GM12873 (cell line): Measurements from ENCODE around the gene COL13A1.
A peak's percentile ranks its signal among the peaks of the same experiment; 100 is the strongest.

ENCODE experiments used
- TF ChIP-seq, protein P1 (sequence below): IDR thresholded peaks from 2 replicates; pipeline ENCODE4 v1.5.1; 2012; ENCODE audit warnings: low read depth, mild to moderate bottlenecking, moderate library complexity, low read length, control low read depth; ENCODE audit not compliant: insufficient read depth; ENCODE audit errors: missing control alignments

COL13A1 gene

DNA sequence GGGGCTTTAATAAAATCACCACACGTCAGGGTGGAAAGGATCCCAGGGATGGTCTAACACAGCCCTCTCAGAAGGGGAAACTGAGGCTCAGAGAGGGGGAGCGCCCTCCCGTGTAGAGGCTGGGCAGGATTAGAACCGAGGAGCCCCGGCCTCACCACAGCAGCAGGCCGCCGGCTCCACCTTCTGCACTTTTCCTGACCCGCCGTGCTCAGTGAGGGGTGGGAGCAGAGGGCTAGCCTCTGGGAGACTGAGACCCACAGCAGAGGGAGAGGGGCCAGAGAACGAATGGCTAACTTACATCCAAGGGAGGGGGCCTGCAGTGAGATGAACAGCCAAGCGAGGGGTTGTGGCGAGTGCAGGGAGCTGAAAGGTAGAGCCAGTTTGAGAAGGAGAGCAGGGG, 79.5 kb downstream of the COL13A1 start:
- TF ChIP-seq, protein P1, sequence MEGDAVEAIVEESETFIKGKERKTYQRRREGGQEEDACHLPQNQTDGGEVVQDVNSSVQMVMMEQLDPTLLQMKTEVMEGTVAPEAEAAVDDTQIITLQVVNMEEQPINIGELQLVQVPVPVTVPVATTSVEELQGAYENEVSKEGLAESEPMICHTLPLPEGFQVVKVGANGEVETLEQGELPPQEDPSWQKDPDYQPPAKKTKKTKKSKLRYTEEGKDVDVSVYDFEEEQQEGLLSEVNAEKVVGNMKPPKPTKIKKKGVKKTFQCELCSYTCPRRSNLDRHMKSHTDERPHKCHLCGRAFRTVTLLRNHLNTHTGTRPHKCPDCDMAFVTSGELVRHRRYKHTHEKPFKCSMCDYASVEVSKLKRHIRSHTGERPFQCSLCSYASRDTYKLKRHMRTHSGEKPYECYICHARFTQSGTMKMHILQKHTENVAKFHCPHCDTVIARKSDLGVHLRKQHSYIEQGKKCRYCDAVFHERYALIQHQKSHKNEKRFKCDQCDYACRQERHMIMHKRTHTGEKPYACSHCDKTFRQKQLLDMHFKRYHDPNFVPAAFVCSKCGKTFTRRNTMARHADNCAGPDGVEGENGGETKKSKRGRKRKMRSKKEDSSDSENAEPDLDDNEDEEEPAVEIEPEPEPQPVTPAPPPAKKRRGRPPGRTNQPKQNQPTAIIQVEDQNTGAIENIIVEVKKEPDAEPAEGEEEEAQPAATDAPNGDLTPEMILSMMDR: no peak

DNA sequence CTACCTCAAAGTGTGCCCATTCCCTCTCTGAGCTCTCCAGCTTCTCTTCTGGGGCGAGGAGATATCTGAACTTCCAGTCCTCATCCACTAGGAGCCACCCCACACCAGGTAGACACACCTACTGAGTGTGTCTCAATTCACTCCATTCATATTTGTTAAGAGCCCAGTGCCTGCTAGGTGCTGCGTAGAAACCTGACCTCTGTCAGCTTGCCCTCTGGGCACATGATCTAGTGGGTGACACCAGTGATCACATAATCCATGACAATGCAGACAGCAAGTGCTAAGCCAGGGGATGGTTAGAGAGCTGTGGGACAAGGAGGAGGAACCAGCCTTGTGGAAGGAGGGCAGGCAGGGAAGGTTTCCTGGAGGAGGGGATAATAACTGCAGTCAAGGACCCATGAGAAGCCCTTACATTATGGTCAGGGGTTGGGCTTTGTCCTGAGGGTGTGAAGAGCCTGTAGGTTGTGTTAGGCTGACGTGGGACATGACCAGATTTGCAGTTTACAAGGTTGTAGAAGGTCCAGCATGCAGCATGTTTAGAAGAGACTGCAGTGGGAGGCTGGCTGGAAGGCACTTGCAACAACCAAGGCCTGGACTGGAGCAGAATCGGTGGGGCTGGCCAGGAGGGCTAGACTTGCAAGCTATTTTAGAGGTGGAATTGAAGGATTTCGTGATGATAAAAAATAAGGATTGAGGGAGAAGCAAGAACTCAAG, 81.8 kb downstream of the COL13A1 start:
- TF ChIP-seq, protein P1: peak; percentile 25

DNA sequence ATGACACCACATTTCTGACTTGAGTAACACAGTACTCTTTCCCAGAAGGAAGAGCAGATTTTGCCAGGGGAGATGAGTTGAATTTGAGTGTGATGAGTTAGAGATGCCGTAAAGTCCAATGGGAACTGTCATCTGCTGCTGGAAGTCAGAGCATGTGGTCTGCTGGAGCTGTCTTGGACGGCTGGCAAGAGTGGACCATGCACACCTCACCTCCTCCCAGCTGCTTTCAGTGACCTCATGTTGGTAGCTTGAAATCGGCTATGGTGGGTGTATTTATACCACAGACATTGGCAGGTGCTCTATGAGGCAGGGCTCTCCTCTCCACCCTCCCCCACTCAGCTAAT, 82.3 kb downstream of the COL13A1 start:
- TF ChIP-seq, protein P1: no peak

DNA sequence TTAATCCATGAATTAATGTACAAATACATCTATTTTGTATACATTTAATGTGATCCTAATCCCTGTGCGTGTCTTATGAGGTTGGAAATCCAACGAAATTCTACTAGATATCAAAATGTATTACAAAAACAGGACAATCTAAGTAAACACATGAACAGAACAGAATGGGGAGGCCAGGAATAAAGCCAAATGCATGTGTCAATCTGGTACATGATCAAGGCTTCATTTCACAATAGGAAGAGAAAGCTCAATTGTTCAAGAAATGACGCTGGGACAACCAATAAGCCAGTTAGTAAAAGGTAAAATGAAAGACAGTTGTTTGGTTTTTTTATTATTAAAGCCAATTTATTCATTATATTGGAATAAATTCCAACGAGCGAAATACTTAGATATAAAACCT, 83.0 kb downstream of the COL13A1 start:
- TF ChIP-seq, protein P1: no peak

DNA sequence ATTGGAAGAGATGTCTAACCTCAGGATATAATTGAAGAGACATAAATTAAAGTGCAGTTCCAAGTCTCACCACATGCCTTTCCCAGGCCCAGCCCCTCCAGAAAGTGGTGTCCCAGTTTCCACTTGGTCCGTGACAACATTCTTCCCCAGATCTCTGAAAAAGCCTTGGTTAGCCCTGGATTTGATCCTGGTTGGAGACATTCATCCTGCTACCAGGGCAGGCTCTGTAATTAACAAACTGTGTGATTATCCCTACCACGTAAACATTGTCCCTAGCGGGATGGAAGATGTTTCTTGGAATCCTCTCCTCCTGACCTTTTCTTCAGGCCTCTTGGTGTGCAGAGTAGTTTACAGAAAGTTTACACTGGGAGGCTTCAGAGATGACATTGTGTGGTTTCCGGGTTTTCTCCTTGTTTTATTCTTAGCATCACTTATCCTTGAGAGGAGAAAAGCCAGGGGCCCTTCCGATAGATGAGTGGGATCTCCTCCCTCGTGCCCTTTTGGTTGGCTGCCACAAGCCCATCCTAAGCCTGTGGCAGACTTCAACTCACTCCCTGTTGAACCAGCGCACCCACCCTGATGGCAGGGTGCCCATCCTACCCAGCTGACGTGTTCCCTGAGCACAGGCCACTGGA, 83.8 kb downstream of the COL13A1 start:
- TF ChIP-seq, protein P1: peak; percentile 49

DNA sequence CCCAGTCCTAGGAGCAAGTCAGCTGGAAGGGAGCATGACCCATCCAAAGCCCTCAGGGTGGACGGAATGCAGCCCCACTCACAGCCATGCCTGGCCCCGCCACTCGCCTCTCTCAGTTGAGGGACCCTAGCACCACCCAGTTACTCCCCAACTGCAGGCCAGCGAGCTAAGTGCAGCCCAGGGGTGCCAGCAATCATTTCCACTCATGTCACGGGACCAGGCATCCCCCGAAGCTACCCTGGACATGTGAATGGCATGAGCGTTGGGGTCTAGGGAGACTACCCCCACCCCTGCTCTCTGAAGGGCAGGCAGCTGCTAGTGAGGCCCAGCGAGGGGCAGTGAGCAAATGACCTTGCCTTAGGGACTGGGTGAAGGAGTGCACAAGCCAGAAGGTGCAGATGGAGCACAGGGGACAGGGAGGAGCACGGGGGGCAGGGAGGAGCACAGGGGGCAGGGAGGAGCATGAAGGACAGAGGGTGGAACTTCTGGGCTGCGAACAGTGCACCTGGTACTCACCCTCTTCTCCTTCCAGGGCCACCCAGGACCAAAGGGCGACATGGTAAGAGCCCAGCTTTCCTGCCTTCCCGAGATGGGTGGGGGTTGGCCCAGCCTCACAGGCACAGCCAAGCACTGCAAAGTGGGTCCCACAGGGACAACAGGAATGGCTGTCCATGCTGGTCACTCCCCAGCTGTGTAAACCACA, 87.3 kb downstream of the COL13A1 start:
- TF ChIP-seq, protein P1: no peak
